ENCODE data around the gene WBP2. TPM values are rescaled to one million over a fixed set of nuclear protein-coding genes. Genes with fewer than 3 reads are reported as not detected.

Gene WBP2
- total and polyA plus RNA-seq, 2 experiments from 2014 or later, result 29.0 to 129 TPM

- Histone ChIP-seq H3K4me3 (peak overlapping the region; percentile 26), H3K27me3 (peaks cover 9% of the 10 kb centered on the region), H3K9me3 (ENCODE audit: low read depth) (no peaks in the 10 kb centered on the region), H3K9me2 (replicated peaks; ENCODE audit: insufficient read depth) (no peaks in the 10 kb centered on the region), H3K27ac (peak overlapping the region; percentile 71), H3K4me1 (ENCODE audit: insufficient read depth) (peaks cover 18% of the 10 kb centered on the region), H3K36me3 (replicated peaks; ENCODE audit: insufficient read depth, low read depth) (no peaks in the 10 kb centered on the region), H3K4me2 (peak overlapping the region; percentile 80), H3K79me2 (no peaks in the 10 kb centered on the region), H2AFZ (peak overlapping the region; percentile 28), H4K20me1 (ENCODE audit: insufficient read depth, poor library complexity, severe bottlenecking) (no peaks in the 10 kb centered on the region)
- under 1% methylated on average over 47 of the region's 56 CpGs for WGBS (ENCODE audit: low lambda C conversion rate, missing lambda C conversion rate)
- no peak for TF ChIP-seq EZH2 (IDR thresholded peaks at IDR 0.05; ENCODE audit: borderline replicate concordance)
- peak; percentile 43 for TF ChIP-seq CTCF (IDR thresholded peaks at IDR 0.05; ENCODE audit: poor library complexity)
- TF ChIP-seq EZH2phosphoT487 (IDR thresholded peaks at IDR 0.05; ENCODE audit: low read depth, severe bottlenecking, unreplicated experiment), result no peak
- DNase-seq (ENCODE audit: low spot score), result peak; percentile 92
Observed at GRCh38 chr17:75877752-75878173, 22.6 kb upstream of the WBP2 start.

- WGBS (ENCODE audit: low lambda C conversion rate, missing lambda C conversion rate), result 24% methylated on average over 36 of the region's 41 CpGs
- peak; percentile 89 for DNase-seq (ENCODE audit: low spot score)
- H3K79me2 ChIP-seq, result no peaks in the 10 kb centered on the region
- no peaks in the 10 kb centered on the region for H3K36me3 ChIP-seq (replicated peaks; ENCODE audit: insufficient read depth, low read depth)
- peak overlapping the region; percentile 85 for H3K27ac ChIP-seq
- H2AFZ ChIP-seq, result no peak overlapping the region
- H3K4me2 ChIP-seq, result peak overlapping the region; percentile 80
- H3K27me3 ChIP-seq, result peaks cover 9% of the 10 kb centered on the region
- no peaks in the 10 kb centered on the region for H3K9me2 ChIP-seq (replicated peaks; ENCODE audit: insufficient read depth)
- TF ChIP-seq EZH2 (IDR thresholded peaks at IDR 0.05; ENCODE audit: borderline replicate concordance) (no peak), EZH2phosphoT487 (IDR thresholded peaks at IDR 0.05; ENCODE audit: low read depth, severe bottlenecking, unreplicated experiment) (no peak), CTCF (IDR thresholded peaks at IDR 0.05; ENCODE audit: poor library complexity) (peak; percentile 10)
- H3K9me3 ChIP-seq (ENCODE audit: low read depth), result no peaks in the 10 kb centered on the region
- H4K20me1 ChIP-seq (ENCODE audit: insufficient read depth, poor library complexity, severe bottlenecking), result no peaks in the 10 kb centered on the region
- peak overlapping the region; percentile 26 for H3K4me3 ChIP-seq
- H3K4me1 ChIP-seq (ENCODE audit: insufficient read depth), result peaks cover 22% of the 10 kb centered on the region
Observed at GRCh38 chr17:75876938-75877751, 22.0 kb upstream of the WBP2 start.

- 55% methylated on average over 26 of the region's 26 CpGs for WGBS (ENCODE audit: low lambda C conversion rate, missing lambda C conversion rate)
- TF ChIP-seq CTCF (IDR thresholded peaks at IDR 0.05; ENCODE audit: poor library complexity) (peak; percentile 12), EZH2phosphoT487 (IDR thresholded peaks at IDR 0.05; ENCODE audit: low read depth, severe bottlenecking, unreplicated experiment) (no peak)
- Histone ChIP-seq H3K36me3 (replicated peaks; ENCODE audit: insufficient read depth, low read depth) (no peaks in the 10 kb centered on the region), H3K9me3 (ENCODE audit: low read depth) (no peaks in the 10 kb centered on the region), H3K4me2 (peak overlapping the region; percentile 80), H3K79me2 (no peaks in the 10 kb centered on the region), H3K4me3 (no peak overlapping the region), H3K4me1 (ENCODE audit: insufficient read depth) (peaks cover 22% of the 10 kb centered on the region), H3K9me2 (replicated peaks; ENCODE audit: insufficient read depth) (no peaks in the 10 kb centered on the region), H3K27me3 (peaks cover 9% of the 10 kb centered on the region), H2AFZ (no peak overlapping the region), H3K27ac (peak overlapping the region; percentile 85), H4K20me1 (ENCODE audit: insufficient read depth, poor library complexity, severe bottlenecking) (no peaks in the 10 kb centered on the region)
- DNase-seq (ENCODE audit: low spot score), result peak; percentile 58
Observed at GRCh38 chr17:75876190-75876937, 21.2 kb upstream of the WBP2 start.

All from hepatocyte (in vitro differentiated cells).